AG08396 (cell line): ENCODE measurements around the gene RFC1.
A peak's percentile ranks its signal among the peaks of the same experiment; 100 is the strongest.
"Not testable (repeated sequence)": the region's sequence is repeated elsewhere in the genome, so short reads cannot be mapped to it uniquely, and the experiment has no call there.

Experiments used
- DNase-seq: peaks from one replicate; pipeline ENCODE4 v3.0.0; 2012; ENCODE audit warnings: low spot score, mixed read lengths

The RFC1 gene

DNA sequence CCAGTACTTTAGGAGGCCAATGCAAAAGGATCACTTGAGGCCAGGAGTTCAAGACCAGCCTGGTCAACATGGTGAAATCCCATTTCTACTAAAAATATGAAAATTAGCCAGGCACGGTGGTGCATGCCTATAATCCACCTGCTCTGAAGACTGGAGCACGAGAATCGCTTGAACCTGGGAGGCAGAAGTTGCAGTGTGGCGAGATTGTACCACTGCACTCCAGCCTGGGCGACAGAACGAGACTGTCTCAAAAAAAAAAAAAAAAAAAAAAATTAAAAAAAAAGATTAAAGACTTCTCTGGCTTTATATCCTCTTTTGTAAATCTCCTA lies 13.0 kb downstream of the RFC1 start:
- DNase-seq, result not testable (repeated sequence)

DNA sequence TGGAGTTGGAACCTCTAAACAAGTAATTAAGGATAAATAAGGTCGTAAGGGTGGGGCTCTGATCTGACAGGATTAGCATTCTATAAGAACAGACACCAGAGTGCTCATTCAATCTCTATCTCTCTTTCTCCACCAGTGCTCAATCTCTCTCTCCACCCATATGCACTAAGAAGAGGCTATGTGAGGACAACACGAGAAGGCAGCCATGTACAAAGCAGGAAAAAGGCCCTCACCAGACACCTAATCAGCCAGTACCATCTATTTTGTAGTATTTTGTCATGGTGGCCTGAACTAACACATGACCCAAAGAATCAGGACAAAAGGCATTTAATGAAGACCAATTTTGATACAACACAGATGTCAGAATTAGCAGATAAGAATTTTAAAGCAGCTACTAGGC lies 16.8 kb downstream of the RFC1 start:
- no peak for DNase-seq

DNA sequence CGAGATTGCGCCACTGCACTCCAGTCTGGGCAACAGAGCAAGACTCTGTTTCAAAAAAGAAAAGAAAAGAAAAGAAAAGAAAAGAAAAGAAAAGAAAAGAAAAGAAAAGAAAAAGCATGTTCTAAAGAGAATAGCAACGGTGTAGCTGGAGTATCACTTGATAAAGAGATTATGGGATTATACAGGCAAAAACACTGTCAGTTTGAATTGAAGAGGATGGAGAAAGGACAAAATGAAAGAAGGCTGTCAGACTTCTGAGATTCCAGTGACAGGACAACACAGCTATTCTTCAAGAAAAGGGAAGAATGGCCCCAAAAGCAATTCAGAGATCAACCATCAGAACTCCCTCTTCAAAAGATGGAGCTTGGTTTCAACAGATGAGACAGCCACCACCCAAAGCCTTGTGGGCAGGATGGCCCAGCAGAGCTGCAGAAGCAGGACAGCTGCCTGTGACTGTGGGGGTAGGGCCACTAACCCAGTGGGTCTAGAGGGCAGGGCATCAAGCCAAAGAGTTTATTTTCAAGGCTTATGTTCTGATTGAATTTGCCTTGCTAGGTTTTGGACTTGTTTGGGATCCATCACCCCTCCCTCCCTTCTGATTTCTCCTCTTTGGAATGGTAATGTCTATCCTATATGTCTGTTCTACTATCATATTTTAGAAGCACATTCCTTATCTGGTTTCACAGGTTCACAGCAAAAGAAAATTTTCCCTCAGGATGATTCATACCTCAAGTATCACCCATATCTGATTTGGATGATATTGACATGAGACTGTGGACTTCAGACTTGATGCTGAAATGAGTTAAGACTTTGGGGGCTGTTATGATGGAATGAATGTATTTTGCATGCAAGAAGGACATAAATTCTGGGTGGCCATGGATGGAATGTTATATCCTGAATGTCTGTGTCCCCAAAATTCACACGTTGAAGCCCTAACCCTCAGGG lies 17.5 kb downstream of the RFC1 start:
- no peak for DNase-seq

DNA sequence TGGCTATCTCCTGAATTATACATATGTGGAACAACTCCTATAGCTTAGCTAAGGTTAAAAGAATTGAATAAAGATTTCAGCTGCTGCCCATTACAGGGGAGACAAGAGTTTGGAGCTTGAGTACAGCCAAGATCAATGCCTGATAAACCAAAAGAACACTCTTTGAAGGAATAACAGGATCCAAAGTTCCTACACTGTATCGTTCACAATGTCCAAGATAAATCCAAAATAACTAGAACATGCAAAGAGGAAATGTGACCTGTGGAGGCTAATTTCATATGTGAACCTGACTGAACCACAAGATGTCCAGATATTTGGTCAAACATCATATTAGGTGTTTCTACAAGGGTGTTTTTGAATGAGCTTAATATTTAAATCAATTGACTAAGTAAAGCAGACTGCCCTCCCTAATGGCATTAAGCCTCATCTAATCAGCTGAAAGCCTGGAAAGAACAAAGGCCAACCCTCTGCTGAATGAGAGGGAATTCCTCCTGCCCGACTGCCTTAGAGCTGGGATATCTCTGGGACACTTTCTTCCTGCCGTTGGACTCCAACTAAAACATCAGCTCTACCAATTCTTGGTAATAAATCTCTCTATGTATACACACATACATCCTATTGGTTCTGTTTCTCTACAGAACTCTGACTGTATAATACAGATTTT lies 19.2 kb downstream of the RFC1 start:
- no peak for DNase-seq

DNA sequence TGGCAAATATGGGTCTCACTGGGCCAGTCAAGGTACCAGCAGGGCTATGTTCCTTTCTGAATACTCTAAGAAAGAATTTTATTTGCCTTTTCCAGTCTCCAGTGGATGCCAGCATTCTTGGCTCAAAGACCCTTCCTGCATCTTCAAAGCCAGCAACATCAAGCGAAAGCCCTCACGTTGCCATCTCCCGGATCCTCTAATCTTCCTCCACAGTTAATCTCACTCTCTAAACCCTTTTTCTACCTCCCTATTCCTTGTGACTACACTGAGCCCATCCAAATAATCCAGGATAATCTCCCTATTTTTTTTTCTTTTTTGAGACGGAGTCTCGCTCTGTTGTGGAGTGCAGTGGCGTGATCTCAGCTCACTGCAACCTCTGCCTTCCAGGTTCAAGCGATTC lies 23.4 kb downstream of the RFC1 start:
- DNase-seq, result no peak

DNA sequence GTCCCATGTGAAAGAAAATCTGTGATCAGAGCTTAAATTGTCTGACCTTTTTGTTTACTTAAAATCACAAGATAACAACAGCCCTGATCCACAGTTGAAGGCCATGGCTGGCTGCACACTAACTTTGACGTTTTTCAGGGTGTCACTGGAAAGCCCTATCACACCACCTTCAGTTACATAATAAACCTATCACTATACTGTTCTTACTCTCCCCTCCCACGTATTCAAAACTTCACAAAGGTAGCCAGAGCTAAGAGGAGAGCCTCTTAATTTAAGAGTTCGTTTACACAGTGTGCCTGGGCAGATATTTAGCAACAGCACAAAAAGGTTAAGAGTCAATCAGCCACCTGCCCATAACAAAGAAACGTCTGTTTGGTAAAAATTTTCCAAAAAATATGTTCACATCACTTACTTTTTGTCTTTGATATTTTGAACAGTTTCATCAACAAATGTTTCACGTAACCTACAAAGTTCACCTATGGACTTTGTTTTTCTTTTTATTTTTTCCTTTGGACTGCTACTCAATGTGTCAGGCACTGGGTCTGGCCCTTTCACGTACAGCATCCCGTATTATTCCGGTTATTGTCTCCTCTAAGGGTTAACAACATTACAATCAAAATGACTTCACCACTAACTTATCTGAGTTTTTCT lies 25.0 kb downstream of the RFC1 start:
- no peak for DNase-seq

DNA sequence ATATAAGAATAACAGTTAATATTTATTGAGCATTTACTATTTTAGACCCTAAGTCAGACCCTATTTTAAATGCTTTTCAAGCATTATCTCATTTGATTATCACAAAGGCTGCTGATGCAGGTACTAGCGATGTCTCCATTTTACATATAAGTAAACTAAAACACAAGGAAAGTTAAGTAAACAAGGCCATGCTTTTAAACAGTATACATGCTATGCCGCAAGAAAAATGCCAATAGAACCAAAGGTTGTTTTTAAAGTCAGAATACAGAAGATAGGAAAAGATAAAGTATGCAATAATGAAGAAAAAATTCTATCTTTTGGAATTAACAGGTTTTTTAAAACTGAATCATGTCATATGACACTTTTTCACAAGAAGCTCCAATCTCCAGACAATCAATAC lies 26.2 kb downstream of the RFC1 start:
- DNase-seq, result no peak

DNA sequence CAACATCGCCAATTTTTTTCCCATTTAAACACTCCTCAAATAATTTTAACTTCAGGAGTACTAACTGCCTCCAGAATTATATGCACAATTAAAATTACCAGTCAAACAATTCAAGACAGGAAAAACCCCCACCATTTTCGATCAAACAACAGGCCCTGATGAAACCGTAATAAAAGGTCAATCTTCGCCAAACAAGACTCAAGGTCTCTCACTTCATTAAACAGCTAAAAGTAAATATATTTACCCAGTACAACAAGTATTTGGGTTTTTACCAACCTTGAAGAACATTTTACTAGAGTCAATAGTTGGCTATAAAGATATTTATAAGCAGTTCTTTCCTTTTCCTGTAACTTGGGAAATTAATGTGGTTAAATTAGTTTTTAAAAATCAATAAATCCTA lies 28.3 kb downstream of the RFC1 start:
- no peak for DNase-seq

DNA sequence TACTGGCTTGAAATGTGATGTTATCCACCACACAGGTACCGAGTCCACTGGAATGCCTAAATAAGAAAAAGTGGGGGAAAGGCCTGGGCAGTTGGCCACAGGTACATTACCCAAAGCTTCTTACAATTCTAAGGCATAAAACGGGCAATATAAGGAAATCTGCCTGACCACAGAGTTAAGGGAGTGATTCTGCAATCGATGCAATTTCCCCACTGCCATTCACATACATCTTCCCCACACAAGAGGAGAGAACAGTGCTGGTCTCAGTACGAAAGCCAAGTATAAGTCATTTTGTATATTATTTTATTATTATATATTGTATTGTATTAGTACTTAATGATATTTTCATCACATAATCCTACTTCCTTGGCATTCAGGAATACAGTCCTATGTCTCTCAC lies 30.6 kb downstream of the RFC1 start:
- no peak for DNase-seq

DNA sequence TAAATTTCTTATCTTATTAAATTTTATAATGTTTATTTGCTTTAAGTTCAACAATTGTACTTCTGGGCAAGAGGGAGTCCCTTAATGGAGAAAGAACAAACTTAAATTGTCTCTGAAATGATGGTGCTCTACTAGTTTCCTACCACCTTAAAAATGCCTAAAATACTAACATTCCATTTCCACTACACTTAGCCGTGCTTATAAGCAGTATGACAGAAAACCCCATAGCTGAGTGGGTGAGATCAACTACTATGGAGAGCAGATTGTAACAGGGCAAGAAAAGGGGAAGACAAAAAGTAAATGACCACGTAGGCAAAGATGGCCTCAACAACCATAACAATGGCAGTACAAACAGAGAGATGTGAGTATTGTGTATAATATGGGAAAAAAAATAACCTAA lies 35.0 kb downstream of the RFC1 start:
- DNase-seq, result no peak

DNA sequence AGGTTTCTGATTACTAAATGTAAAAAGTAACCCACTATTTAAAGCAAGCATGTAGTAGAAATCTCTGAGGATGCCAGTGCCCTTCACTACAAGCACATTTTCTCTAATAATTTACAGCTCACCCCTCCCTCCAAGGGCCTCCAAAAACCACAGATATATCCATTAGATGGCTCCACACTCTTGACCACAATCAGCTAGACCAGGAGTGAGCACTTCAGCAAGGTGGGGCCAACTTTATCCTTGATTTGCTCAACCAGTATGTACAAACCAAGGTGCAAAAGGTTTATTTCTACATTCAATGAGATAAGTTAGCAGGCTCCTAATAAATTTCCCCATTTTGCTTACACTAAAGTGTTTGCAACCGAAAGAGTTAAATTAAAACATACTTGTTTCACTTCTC lies 35.8 kb downstream of the RFC1 start:
- no peak for DNase-seq

DNA sequence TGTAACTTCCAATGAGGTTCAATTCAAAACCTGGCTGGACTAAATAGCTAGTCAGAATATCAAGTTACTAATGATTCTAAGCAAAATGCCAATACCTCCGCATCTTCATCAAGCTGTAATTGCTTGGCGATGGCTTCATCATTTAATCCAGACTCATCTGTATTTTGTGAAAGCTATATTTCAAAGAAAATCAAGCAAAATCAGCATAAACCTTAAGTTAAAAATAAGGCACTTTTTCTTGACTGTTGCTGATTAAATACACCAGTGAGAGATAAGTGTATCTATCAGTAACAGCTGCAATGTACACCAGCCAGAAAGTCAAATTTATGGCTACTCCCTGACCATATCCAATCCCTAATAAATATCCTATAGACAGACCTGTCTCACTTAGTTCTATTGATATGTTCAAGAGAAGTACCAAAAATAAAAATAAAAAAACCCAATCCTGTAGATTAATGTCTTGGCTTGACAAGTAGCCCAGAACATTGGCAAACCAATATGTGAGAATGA lies 39.6 kb downstream of the RFC1 start:
- DNase-seq, result no peak

DNA sequence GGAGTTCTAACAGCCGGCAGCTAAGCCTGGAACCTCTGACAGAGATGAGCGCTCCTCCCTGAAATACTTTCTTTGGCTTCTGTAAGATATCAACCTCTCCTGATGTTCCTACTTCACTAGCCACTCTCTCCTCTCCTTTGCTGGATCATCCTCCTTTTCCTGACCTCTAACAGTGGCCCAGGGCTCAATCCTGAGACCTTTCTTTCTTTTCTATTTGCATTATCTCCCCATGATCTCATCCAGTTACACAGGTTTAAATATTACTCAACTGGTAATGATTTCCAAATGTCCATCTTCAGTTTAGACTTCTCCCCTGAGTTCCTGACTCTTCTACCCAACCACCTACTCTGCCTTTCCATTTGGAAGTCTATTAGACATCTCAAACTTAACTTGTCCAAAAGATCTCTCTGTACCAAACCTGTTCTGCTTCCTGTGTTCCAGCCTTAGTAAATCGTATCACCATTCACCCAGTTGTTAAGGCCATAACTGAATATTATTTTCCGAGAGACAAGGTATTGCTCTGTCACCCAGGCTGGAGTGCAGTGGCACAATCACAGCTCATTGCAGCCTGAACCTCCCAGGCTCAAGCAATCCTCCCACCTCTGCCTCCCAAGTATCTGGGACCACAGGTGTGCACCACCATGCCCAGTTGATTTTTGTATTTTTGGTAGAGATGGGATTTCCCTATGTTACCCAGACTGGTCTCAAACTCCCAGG lies 41.1 kb downstream of the RFC1 start:
- DNase-seq, result no peak

DNA sequence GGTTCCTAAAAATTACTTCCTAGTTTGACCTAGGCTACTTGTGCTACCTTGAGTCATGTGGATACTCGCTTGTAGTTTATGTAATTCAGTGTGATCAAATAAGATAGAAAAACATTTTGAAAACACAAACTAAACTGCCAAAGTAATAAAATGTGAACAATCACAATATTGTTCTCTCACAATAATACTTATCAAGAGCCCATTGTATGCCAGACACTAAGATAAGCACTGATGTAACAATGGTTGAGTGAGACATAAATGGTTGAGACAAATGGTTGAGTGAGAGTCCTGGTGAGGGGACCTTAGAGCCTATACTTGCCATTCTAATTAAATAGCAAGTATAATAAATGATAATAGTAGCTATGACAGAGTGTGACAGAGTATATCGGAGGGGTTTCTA lies 41.7 kb downstream of the RFC1 start:
- DNase-seq, result no peak

DNA sequence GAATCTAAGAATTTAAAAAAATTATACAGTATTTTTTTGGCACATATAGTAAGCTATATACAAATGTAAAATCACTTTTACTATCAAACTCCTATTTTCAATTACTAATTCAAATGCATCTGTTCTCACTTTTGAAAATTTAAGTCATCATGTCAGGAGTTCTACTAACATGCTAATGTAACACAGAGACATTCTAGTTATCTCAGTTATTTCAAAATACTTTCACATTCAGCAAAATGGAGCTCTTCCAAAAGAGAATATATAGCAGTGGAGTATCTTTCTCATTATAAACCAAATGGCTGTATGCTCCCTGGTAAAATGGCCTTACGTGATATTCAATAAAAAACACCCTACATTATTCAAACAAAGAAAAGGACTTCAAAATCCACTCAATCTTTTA lies 42.3 kb downstream of the RFC1 start:
- no peak for DNase-seq

DNA sequence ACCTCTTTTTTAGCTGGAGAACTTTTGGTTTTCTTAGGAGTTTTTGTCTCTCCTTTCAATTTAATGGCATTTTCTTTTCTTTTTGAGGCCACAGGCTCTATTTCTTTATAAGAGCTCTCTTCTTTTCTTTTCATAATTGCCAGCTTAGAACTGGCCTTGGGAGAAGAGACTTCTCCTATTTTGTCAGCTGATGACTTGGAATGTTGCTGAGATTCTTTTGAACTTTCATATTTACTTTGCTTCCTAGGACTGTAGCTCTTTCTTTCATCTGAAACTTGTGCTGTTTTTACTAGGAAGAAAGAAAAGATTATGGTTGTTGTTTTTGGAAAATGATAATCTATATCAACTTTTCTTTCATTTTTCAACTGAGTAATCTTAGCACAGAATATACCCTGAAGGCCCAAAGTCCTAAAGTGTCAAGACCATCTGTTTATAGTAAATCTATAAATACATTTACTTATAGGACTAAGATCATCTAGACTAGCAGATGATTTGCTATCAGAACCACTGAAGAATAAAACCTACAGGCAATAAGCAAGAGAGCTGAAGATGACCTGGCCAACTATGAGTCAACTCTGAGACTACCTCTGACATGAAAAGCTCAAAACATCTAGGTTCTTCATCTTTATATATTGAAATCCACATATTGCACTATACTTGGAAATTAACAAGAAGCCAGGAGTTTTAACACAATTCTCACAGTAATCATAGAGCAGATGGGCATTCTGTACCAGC lies 45.6 kb downstream of the RFC1 start:
- no peak for DNase-seq

DNA sequence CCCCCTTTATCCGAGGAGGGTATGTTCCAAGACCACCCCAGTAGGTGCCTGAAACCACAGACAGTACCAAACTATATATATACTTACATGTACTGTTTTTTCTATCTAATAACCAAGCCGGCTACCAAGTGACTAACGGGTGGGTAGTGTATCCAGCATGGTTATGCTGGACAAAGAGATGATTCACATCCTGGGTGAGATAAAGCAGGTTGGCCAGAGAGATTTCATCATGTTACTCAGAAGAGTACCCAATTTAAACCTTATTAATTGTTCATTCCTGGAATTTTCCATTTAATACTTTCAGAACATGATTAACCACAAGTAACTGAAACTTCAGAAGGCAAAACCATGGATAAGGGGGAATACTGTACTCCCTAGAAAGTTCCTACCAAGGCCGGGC lies 46.5 kb downstream of the RFC1 start:
- peak; percentile 24 for DNase-seq

DNA sequence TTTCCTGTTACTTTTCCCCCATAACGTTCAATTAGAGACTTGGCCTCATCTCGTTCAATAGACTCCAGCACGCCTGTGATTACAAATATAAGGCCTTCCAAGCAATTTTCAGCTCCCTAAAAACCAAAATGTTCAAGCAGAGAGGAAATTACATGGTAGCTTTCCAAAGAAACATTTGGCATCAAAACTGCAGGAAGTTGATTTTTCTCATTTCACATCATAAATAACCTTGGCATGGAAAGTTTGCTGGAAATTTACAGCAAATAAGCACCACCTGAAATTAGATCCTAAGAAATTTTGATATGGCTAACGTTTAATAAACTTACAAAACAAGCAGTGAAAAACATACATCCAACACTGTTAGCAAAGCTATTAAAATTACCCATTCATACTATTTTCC lies 53.3 kb downstream of the RFC1 start:
- DNase-seq, result no peak

DNA sequence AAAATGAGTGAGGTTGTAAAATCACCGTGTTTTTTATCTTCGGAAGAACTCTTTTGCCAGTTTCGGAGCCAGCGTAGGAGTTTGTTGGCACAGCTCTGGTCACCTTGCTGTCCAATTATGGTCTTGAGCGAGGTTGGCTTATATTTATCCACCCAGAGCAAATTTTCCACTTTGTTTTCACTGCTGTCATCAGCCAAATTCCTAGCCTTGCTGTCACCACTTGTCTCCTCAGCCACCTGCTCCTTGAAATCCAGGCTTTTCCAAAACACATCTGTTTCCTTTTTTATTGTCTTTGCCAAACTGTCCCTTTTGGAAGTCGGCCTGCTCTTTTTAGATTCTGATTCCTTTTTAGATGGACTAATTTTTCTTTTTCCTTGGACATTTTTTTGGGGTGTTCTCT lies 57.6 kb downstream of the RFC1 start:
- DNase-seq, result no peak

DNA sequence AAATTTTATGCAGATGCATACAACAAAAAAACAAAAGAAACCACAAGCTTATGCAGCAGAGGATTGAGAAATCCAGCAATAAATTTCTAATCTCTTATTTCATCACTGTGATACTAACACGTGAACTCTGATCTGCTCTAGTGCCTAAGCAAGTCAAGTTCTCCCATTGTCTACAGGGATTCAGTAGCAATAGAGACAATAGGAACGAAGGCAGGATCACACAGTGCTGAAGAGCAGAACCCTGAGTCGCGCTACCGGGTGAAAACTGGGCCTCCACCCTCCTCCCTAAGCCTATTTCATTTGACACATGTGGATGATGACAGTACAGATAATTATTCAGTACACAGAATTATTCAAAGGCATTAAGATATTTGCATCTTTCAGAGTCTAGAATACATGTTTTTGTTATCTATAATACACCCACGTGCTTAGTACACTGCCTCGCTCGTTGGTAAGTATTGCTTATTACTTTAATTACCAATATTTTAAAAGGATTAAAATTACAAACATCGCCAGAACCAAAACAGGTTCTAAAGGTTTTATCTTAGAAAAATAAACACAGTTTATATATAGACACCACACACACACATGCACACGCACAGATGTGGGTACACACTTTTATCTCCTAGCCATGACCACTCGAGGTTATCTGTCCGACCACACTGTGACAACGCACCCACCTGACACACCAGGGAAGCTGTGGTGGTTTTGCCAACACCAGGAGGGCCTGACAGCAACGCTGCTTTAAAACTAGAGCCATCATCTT lies 60.1 kb downstream of the RFC1 start:
- DNase-seq, result no peak

DNA sequence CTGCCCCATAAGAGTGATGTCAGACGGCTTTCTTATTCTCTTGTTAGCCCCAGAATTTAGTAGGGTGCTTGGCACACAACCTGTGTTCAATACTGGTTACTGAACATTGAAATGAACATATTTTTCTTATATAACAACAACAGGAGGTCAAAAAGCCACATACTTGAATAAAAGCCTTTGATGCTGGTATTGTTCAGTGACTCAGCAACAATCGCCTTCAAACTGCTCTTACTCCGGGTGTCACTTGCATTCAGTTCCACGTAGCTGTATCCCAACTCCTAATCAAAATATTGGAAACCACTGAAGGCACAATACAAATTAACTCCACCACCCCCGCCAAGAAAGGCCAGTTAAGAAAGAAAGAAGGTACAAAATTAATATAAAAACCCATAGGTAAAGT lies 61.5 kb downstream of the RFC1 start:
- DNase-seq, result no peak
